Ovary (tissue), 3 donors: ENCODE data around the gene PKN1.

Experiments used
- EP300 ChIP-seq: sonication (generic); formaldehyde crosslinking; IDR thresholded peaks from one replicate; pipeline ENCODE4 v1.6.1; 2017; ENCODE audit warnings: antibody characterized with exemption
- POLR2A ChIP-seq: fragments of 450-650 bp; IDR thresholded peaks from one replicate; pipeline ENCODE4 v1.6.1; 2017; ENCODE audit warnings: antibody characterized with exemption, mild to moderate bottlenecking, moderate library complexity
- TF ChIP-seq, protein P1 (sequence below), 3 donors: fragments of 450-650 bp in 2 of 3; fragments of 200-600 bp in 1 of 3; IDR thresholded peaks; one replicate each; pipeline versions ENCODE4 v1.5.1 to v1.8.0; 2016 to 2022; ENCODE audit warnings: antibody characterized with exemption in 3 of 3, mild to moderate bottlenecking in 1 of 3
- donor health status: DM: no; HTN: no; CAD: no.

DNA sequence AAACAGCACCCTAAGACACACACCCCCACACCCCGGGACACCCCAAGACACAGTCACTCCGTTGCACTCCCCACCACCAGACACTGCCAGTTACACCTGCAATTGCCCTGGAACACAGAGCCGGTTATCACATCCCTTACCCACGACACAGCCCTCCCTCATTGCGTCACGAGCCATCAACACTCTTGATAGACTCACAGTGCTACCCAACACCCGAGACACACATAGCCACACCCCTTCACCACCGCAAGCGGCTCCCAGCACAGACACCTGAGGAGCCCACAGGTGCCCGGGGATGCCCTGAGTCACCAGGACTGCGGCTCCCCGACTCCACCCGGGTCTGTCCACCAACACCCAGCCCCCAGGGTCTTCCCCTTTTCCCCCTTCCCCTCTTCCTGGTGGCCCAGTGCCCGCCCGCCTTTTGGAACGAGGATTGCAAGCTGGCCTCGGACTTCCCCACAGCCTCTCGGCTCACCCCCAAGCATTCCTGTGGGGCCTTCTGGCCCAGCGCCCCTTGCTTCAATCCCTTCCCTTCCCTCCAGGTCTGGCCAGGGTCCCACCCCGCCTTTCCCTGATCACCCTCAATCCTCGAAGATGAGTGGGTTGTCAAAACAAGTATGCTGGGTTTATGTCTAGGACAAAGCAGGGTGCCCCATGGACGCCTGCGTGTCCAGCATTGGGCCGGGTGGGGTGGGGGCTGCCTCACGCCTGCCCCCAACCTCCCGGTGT, 43.7 kb downstream of the PKN1 start:
- TF ChIP-seq POLR2A (no peak), EP300 (no peak)
- TF ChIP-seq, protein P1, sequence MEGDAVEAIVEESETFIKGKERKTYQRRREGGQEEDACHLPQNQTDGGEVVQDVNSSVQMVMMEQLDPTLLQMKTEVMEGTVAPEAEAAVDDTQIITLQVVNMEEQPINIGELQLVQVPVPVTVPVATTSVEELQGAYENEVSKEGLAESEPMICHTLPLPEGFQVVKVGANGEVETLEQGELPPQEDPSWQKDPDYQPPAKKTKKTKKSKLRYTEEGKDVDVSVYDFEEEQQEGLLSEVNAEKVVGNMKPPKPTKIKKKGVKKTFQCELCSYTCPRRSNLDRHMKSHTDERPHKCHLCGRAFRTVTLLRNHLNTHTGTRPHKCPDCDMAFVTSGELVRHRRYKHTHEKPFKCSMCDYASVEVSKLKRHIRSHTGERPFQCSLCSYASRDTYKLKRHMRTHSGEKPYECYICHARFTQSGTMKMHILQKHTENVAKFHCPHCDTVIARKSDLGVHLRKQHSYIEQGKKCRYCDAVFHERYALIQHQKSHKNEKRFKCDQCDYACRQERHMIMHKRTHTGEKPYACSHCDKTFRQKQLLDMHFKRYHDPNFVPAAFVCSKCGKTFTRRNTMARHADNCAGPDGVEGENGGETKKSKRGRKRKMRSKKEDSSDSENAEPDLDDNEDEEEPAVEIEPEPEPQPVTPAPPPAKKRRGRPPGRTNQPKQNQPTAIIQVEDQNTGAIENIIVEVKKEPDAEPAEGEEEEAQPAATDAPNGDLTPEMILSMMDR (IDR thresholded peaks at IDR 0.05), result no peak
